Anterior cingulate cortex (tissue), 58 donors: ENCODE results near the gene PDLIM5.
A peak's percentile ranks its signal among the peaks of the same experiment; 100 is the strongest.
"Not testable (repeated sequence)": the region's sequence is repeated elsewhere in the genome, so short reads cannot be mapped to it uniquely, and the experiment has no call there.

Experiments used
- DNase-seq, 58 donors: peaks; one replicate each; lab custom pipeline; 2025; lab: John Stamatoyannopoulos, UW

Gene PDLIM5

GRCh38 chr4:94635177-94635576 lies 183.4 kb downstream of the PDLIM5 start:
- no peak for DNase-seq

- no peak for DNase-seq
Observed at GRCh38 chr4:94636004-94636403, 184.3 kb downstream of the PDLIM5 start.

- no peak for DNase-seq
Observed at GRCh38 chr4:94639298-94639697, 187.6 kb downstream of the PDLIM5 start.

- DNase-seq = no peak
Observed at GRCh38 chr4:94640151-94640550, 188.4 kb downstream of the PDLIM5 start.

GRCh38 chr4:94641702-94642560 lies 190.2 kb downstream of the PDLIM5 start:
- no peak for DNase-seq

- no peak for DNase-seq
Observed at GRCh38 chr4:94642561-94642866, 190.8 kb downstream of the PDLIM5 start.

GRCh38 chr4:94648699-94649098 lies 197.0 kb downstream of the PDLIM5 start:
- DNase-seq = no peak

- no peak for DNase-seq
Observed at GRCh38 chr4:94649381-94650133, 197.8 kb downstream of the PDLIM5 start.

GRCh38 chr4:94650134-94650495 lies 198.4 kb downstream of the PDLIM5 start:
- no peak for DNase-seq

- DNase-seq = no peak
Observed at GRCh38 chr4:94650690-94651089, 198.9 kb downstream of the PDLIM5 start.

- DNase-seq = no peak
Observed at GRCh38 chr4:94653095-94653649, 201.4 kb downstream of the PDLIM5 start.

- DNase-seq = peak in 12 of 58 donors; percentile 0 to 25 (median 5)
Observed at GRCh38 chr4:94653984-94654609, 202.4 kb downstream of the PDLIM5 start.

GRCh38 chr4:94654714-94655113 lies 203.0 kb downstream of the PDLIM5 start:
- no peak for DNase-seq

- no peak for DNase-seq
Observed at GRCh38 chr4:94660614-94661013, 208.9 kb downstream of the PDLIM5 start.

GRCh38 chr4:94665021-94665420 lies 213.3 kb downstream of the PDLIM5 start:
- not testable (repeated sequence) for DNase-seq

GRCh38 chr4:94665500-94666404 lies 214.0 kb downstream of the PDLIM5 start:
- DNase-seq = no peak

GRCh38 chr4:94668724-94669123 lies 217.0 kb downstream of the PDLIM5 start:
- no peak for DNase-seq

- no peak for DNase-seq
Observed at GRCh38 chr4:94669672-94670664, 218.2 kb downstream of the PDLIM5 start.

- no peak for DNase-seq
Observed at GRCh38 chr4:94671113-94671512, 219.4 kb downstream of the PDLIM5 start.
